ENCODE results near the gene ISM1. TPM values are rescaled to one million over a fixed set of nuclear protein-coding genes. Genes with fewer than 3 reads are reported as not detected.

The ISM1 gene
- total RNA-seq, 1 experiment from 2014 or later: not detected

DNA sequence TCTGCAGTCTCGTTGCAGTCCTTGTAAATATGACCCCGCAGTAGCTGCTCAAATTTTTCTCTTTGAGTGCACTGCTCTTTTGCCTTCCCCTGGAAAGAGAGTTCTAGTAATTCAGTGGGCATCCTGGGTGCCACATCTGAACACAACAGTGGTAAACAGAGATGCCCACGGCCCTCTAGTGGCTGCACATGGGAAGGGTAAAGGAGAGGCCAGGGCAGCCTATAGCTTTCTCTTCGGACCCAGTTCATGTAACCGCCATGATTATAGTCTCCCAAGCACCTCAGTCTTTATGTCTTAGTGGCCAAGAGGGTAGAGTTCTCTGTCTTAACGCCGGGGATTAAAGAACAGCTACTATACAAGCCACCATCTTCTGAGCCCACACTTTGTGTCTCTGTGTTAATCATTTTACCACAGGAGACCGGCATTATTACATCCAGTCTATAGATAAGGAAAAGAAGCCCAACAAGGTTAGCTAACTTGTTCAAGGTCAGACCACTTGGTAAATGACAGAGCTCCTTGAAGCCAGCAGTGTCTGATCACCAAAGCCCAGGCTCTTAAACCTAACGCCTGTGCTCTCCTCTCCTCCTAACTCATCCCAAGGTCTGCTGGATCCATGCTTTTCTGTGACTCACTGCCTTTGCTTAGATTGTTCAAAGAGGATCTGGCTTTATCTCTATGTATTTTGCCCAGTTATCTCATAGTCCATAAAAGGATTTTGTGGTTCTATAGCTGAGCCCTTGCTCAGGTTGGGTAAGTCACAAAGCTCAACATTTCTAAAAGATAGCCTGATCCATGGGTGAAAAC lies 81.8 kb downstream of the ISM1 start:
- peak; percentile 31 for DNase-seq (ENCODE audit: extremely low read depth, low read depth)

DNA sequence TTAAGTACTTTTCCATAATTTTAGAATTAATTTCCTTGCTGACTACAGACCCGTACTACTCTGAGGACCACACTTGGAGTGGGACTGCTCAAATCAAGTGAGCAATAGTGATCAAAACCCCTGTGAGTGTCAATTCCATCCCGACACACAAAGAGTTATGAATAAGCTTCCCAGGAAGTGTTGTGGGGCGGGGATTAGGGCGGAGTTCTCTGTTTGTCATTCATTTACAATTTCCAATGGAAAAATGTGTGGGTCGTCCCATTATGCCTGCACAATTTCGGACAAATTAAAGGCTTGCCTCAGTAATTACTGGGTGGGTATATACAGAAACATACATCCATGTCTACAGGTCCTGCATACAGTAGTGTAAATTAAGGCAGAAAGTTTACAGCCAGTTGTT lies 84.2 kb downstream of the ISM1 start:
- no peak for DNase-seq (ENCODE audit: extremely low read depth, low read depth)

DNA sequence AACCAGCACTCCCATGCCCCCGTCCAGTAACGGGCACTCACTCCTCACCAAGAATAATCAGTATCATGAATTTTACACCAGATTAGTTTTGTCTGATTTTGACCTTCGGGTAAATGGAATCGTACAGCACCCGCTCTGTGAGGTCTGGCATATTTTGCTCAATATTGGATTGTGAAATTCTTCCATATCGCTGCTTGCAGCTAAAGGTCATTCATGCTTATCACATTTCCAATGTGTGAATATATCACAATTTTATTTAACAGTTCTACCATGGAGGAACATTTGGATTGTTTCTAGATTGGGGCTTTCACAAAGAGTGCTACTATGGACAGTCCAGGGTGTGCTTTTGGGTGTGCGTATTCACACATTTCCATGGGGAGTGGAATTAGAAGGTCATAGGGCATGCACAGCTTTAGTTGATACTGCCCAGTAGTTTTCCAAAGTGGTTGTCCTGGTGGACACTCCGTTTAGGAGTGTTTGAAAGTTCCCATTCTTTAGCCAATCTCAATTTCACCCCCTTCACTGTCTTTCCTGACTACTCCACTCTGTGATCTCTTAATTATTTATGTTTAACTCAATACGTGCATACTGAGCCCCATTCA lies 86.6 kb downstream of the ISM1 start:
- DNase-seq (ENCODE audit: extremely low read depth, low read depth): no peak

DNA sequence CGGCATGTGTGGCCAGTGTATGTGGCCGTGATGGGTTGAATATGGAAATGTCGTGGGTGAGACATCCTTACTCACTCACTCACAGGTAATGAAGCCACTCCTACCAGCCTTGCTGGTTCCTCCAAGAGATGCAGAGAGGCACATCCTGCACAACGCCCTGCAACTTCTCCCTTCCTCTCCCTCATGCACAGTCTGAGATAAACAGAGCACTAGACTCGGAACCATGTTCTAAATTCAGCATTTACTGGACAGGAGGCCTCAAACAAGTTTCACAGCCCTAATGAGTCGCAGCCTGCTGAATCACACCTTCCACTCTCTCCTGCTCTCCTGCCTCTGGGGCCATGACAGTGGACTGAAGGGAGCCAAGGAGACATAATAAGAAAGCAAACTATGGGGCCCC lies 91.2 kb downstream of the ISM1 start:
- no peak for DNase-seq (ENCODE audit: extremely low read depth, low read depth)

DNA sequence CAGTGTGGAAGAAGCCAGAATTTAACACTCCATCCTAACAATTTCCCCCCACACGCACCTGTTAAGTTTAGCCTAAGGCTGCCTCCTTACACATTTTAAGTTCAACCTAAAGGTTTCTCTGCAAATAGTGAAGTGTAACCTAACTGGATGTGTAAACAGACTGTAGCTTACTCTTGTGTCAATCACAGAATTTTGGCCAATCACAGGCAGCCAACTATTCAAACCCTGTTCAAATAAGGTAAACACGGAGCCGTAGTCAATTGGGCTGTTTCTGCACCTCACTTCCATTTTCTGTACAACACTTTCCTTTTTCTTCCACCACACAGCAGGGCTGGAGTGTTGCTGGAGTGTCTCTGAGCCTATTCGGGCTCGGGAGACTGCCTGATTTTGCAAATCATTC lies 92.1 kb downstream of the ISM1 start:
- DNase-seq (ENCODE audit: extremely low read depth, low read depth): no peak

DNA sequence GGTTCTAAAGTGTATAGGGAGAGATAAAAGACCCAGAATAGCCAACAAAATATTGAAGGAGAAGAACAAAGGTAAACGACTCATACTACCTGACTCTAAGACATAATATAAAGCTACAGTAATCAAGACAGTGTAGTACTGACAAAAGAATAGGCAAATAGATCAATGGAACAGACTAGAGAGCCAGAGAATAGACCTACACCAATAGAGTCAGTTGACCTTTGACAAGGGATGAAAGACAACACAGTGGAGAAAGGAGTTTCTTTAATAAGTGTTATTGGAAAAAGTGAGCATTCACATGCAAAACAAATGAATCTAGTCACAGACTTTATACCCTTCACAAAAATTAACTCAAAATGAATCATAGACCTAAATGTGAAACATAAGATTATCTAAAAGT lies 96.4 kb downstream of the ISM1 start:
- DNase-seq (ENCODE audit: extremely low read depth, low read depth): no peak

DNA sequence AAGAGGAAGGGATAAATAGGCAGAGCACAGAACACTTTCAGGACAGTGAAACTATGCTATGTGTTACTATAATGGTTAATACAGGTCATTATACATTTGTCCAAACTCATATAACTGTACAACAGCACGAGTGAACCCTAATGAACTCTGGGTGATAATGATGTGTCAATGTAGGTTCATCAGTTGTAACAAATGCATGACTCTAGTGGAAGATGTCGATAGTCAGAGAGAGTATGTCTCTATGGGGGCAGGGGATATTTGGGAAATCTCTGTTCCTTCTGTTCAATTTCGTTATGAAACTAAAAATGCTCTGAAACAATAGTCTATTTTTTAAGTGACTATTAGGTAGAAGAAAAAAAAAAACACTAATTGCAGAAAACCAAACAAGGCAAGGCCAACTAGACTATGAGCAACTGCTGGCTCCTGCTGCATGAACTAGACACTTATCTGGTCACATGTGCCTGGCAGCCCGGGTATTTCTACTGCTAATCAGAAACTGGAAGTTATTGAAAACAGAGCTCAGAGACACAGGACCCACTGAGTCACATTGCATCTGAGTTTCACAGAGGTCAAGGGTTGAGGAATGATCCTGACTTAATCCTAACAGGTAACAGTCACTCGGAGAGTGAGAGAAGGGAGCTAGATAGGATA lies 97.9 kb downstream of the ISM1 start:
- no peak for DNase-seq (ENCODE audit: extremely low read depth, low read depth)

DNA sequence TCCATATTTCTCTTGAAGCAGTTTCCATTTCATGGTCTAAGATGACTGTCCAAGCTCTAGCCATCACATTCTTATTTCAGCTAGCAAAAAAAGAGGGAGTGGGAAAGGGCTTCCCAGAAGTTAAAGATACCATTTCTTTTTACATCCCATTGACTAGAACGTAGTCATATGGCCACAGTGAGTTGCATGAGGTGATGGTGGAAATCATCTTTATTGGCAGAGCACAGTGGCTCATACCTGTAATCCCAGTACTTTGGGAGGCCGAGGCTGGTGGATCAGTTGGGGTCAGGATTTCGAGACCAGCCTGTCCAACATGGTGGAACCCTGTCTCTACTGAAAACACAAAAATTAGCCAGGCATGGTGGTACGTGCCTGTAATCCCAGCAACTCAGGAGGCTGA lies 99.6 kb downstream of the ISM1 start:
- DNase-seq (ENCODE audit: extremely low read depth, low read depth): no peak

DNA sequence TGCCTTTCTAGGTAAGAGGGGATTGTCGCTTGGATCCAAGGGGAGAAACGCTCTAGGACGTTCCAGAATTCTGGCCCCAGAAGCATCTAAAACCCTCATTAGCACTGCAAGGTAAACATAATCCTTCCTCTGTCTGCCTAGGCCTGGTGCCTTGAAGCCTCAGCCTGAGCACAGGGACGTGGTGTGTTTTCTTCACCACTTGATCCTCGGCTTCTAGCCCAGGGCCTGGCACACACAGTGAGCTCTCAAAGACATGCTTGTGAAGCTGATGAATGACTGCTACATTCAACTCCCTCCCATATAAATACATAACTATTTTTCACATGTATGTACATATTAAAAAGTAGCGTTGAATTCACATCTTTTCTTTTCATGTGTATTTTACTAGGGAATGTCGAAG lies 100.3 kb downstream of the ISM1 start:
- no peak for DNase-seq (ENCODE audit: extremely low read depth, low read depth)

DNA sequence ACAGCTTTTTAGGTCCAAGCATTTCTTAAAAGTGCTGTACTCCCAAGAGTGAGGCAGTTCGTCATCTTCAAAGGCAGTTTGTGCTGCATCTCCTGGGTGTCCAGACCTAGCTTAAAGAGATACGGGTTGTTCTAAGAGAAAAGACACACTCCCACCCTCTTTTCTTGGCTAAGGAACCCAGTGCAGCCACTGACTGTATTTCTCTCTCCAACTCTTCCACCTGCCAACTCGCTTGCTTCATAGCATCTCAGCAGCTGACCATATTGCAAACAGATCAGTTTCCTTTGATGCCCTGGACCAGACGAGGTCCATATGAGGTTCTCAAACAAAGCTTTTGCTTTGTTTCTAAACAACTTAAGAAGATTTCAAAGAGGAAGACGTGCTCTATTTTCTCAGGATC lies 101.1 kb downstream of the ISM1 start:
- DNase-seq (ENCODE audit: extremely low read depth, low read depth): no peak

DNA sequence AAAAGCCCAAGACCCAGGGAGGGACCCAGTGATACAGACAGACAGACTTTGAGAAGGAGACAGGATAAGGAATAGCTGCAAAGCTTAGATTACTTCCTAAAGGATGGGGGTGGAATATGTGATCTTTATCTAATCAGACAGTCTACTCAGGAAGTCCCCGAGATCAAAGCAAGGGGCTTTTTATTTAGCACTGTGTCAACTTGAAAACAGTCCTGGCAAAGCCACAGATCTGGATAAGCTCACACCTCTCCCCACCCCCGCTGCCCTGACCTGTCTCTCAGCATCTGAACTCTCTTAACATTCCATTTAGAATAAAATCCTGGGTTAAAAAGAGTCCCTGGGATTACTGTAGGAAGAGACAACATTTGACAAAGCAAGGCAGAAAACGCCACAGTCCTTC lies 101.5 kb downstream of the ISM1 start:
- no peak for DNase-seq (ENCODE audit: extremely low read depth, low read depth)

DNA sequence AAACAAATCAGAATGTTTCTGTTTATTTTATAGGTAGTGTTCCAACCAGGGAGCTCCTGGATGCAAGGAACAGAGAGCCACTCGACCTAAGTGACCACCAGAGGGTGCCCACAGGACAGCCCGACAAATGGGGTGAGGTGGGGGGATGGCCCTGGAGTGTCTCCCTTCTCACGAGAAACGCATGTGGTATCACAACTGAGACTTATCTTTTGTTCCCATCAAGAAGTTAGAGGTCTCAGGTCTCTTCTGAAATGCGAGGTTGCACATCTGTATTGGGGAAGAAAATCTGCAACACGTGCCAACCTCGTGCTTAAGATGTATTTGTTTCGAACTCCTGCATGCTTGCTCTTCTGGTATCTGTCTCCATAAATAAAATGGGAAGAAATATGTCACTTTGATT lies 104.0 kb downstream of the ISM1 start:
- DNase-seq (ENCODE audit: extremely low read depth, low read depth): peak; percentile 22

DNA sequence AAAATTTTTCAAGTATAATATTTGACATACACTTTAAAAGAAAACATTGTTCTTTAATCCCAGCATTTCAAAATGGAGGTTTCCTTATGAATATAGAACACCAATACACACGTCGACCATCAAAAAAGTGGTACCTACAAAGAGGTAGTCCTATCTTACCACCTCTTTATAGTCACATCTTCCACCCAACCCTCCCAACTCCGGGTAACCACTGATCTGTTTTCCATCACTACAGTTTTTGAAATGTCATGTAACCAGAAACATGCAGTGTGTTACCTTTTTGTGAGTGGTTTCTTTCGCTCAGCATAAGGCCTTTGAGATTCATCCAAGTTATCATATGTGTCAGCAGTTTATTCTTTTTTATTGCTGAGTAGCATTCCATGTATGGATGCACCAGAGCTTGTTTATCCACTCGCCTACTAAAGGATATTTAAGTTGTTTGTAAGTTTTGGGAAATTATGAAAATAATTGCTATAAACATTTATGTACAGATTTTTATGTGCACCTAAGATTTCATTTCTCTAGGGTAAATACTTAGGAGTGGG lies 104.8 kb downstream of the ISM1 start:
- no peak for DNase-seq (ENCODE audit: extremely low read depth, low read depth)

DNA sequence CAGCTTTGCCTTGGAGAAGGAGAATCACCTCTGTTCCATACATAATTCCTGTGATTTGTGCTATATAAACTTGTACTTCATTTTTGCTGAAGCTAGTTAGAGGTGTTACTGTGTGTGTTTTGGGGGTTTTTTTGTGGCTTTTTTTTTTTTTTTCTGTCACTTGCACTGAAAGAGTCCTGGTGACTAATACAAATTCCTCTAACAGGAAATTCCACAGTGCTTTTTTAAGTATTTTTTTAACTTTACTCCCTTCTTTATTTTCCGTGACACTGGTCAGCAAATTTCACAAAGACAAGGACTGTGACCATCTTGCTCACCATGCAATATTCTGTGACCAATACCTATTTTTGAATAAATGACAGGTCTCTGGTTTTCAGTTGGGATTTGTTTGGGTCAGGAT lies 110.5 kb downstream of the ISM1 start:
- no peak for DNase-seq (ENCODE audit: extremely low read depth, low read depth)

DNA sequence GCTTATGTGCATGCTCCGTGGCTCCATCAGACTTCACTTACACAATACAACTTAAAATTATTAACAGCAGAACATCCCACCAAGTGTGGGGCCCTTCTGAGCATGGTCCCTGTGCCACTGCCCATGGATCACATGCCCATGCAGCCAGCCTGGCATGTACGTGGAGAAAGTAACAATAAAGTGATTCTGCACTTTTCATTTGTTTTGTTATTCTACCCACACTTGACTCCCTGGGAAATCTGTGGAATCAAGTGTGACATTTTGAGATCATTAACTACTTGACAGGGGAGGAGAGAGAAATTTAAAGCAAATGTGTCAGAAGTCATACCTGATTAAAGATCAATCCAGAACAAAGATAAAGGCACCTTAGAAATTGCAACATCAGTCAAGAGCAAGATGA lies 112.0 kb downstream of the ISM1 start:
- no peak for DNase-seq (ENCODE audit: extremely low read depth, low read depth)

DNA sequence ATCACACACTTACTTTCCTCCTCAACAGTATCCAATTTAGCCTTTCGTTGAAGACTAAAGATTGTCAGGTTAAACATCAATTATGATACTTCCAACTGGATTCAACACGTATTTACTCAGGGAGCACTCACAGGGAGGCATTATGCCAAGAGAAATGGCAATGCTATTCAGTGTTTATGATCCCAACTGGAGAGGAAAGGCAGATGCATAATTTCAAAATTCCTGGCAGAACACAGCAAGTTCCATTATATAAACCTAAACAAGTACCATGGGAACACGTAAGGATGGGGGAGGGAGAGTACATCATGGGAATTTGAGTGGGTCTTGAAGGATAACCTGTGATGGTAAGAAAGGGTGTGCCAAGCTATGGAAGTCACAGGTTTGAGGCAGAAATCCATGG lies 112.7 kb downstream of the ISM1 start:
- no peak for DNase-seq (ENCODE audit: extremely low read depth, low read depth)

DNA sequence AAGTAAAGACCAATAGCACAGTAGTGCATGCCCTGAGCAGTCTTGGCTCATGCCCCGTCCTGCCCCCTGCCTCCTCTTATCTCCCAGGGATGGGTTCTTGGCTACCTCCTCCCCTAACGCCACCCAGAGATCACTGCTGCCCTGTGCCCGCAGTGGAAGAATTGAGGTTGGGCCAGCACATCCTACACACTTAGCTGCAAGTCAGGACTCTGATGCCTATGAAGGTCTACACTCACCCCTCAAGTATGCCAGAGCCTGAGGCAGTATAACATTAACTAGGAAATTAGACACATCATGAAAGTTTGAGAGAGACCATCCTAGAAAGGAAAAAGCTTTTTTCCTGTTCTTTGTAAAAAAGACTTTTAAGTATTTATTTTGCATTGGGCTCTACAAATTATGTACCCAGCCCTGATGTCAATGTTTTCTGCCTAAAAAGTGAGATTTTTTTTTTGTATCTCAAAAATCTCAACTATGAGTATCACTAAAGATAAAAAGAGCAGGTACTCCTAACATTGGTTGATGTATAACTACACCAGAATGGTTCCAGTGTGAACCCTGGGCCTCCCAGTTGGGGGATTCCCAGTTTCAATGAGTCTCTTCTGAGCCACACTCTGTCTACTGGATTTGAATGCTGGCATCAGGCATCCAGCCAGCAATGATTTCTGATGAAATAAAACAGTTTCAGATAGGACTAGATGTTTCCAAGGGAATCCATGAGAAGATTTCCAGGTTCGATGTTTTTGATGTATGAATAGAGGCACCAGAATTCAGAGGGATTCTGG lies 115.4 kb downstream of the ISM1 start:
- no peak for DNase-seq (ENCODE audit: extremely low read depth, low read depth)

DNA sequence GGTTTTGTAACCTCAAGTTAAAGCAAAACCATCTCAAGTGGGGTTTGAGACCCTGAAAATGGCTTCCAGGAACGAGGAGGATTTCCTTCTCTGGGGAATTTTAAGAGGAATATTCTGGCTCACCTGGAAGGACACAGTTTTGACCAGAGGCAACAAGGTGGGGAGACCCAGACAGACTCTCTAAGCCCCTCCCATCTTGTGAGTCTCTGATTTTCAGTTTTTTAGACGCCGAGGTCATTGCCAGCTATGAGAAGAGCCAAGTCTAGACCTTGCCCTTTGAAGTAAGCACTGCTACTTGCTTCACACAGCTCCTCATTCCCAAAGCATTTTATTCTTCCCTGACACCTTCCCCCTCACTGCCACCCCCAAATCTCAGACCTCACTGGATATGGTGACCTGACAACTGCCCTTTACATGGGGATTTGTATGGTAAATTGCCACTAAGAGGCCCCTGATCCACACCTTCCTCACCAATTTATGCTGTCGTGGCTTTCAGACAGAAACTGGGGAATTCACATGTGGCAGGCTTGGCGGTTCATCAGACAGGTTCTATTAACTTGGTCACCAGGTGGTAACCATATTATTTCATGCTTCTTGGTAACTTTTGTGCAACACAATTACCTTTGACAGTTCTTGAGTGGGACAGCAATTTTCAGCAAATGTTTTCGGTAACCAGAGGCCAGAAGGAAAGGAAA lies 116.2 kb downstream of the ISM1 start:
- no peak for DNase-seq (ENCODE audit: extremely low read depth, low read depth)

DNA sequence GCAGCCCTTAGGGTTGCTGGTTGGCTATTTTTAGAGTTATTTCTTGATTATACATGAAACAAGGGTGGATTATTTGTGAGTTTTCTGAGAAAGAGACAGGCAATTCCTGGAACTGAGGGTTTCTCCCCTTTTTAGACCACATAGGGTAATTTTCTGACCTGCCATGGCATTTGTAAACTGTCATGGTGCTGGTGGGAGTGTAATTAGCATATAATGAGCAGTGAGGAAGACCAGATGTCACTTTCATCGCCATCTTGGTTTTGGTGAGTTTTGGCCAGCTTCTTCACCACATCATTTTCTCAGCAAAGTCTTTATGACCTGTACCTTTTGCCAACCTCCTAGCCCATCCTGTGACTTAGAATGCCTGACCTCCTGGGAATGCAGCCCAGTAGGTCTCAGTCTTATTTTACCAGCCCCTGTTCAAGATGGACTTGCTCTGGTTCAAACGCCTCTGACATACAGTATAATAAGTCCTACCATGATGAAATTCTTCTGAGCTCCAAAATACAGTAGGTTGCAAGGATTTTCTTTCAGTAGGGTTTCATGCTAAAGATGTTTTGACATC lies 117.1 kb downstream of the ISM1 start:
- DNase-seq (ENCODE audit: extremely low read depth, low read depth): no peak

DNA sequence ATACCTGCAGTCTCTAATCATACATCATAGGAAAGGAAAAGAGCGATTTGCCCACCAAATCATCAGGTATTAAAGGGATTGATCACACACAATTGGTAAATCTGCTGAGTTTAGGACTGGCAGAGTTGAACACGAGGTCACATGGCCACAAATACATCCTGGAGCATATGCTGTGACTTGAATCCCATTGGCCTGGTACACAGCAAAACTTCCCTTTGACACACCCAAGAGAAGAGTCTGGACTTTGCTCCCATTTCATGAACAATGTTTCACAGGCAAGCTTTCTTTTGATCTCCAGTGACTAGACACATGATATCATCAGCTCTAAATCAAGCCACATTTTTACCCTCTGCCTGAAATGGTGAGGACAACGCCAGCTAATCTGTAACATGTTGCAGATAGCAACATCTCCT lies 117.9 kb downstream of the ISM1 start:
- no peak for DNase-seq (ENCODE audit: extremely low read depth, low read depth)
